GM12872 (cell line): ENCODE results near the gene C1orf52.

ENCODE experiments used
- CTCF ChIP-seq: IDR thresholded peaks from 3 replicates; pipeline ENCODE4 v1.5.1; 2011; ENCODE audit warnings: low read depth, mild to moderate bottlenecking, low read length, moderate library complexity; ENCODE audit not compliant: insufficient read depth

Gene C1orf52

GRCh38 chr1:85228972-85229371 lies 30.5 kb downstream of the C1orf52 start:
- no peak for TF ChIP-seq CTCF

GRCh38 chr1:85225624-85226380 lies 33.7 kb downstream of the C1orf52 start:
- no peak for TF ChIP-seq CTCF

- TF ChIP-seq CTCF: no peak
Observed at GRCh38 chr1:85224734-85225623, 34.5 kb downstream of the C1orf52 start.

GRCh38 chr1:85224295-85224694 lies 35.2 kb downstream of the C1orf52 start:
- no peak for TF ChIP-seq CTCF

GRCh38 chr1:85223334-85223733 lies 36.1 kb downstream of the C1orf52 start:
- TF ChIP-seq CTCF: no peak

- no peak for TF ChIP-seq CTCF
Observed at GRCh38 chr1:85220756-85221201, 38.7 kb downstream of the C1orf52 start.

- TF ChIP-seq CTCF: no peak
Observed at GRCh38 chr1:85219853-85220610, 39.4 kb downstream of the C1orf52 start.
